Measurements from ENCODE around the gene PDLIM5.

DNA sequence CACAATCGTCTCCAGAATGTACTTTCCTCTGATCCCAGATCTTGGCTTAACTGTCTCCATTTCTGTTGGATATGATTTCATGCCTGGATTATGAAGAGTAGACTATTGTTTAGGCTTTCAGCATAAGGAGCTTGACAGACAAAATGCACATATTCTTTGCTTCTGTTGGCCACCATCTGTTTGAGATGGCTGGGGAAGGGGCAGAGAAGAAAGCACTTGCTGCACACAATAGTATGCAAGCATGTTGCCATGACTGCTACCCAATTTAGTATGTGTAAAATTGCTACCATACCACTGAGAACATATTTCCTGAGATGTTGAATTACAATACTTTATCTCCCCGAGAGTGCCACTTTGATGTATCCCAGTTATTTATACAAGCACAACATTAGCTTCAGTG is 178.1 kb downstream of the PDLIM5 start:
- TF ChIP-seq, protein P1, sequence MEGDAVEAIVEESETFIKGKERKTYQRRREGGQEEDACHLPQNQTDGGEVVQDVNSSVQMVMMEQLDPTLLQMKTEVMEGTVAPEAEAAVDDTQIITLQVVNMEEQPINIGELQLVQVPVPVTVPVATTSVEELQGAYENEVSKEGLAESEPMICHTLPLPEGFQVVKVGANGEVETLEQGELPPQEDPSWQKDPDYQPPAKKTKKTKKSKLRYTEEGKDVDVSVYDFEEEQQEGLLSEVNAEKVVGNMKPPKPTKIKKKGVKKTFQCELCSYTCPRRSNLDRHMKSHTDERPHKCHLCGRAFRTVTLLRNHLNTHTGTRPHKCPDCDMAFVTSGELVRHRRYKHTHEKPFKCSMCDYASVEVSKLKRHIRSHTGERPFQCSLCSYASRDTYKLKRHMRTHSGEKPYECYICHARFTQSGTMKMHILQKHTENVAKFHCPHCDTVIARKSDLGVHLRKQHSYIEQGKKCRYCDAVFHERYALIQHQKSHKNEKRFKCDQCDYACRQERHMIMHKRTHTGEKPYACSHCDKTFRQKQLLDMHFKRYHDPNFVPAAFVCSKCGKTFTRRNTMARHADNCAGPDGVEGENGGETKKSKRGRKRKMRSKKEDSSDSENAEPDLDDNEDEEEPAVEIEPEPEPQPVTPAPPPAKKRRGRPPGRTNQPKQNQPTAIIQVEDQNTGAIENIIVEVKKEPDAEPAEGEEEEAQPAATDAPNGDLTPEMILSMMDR (IDR thresholded peaks at IDR 0.05) = no peak
- TF ChIP-seq EP300 (IDR thresholded peaks at IDR 0.05) = no peak
- TF ChIP-seq POLR2A (IDR thresholded peaks at IDR 0.05) = no peak
